GM19467 (cell line): ENCODE results near the gene SLC8A2.

ENCODE experiments used
- ATAC-seq: cut with Tn5 transposase; IDR thresholded peaks from one replicate; pipeline ENCODE4 v1.9.1; 2021; ENCODE audit warnings: mild to moderate bottlenecking, moderate library complexity; ENCODE audit not compliant: unreplicated experiment

The SLC8A2 gene

GRCh38 chr19:47503130-47503825, 31.6 kb upstream of the SLC8A2 start:
- no peak for ATAC-seq

- ATAC-seq = no peak
These were observed 28.5 kb upstream of the SLC8A2 start for GRCh38 chr19:47499863-47500830.

- ATAC-seq = no peak
These were observed 27.7 kb upstream of the SLC8A2 start for GRCh38 chr19:47499371-47499770.

- ATAC-seq = no peak
These were observed 26.9 kb upstream of the SLC8A2 start for GRCh38 chr19:47498561-47498960.

- ATAC-seq = no peak
These were observed 26.3 kb upstream of the SLC8A2 start for GRCh38 chr19:47497821-47498520.

GRCh38 chr19:47497050-47497766, 25.5 kb upstream of the SLC8A2 start:
- ATAC-seq = no peak

GRCh38 chr19:47495478-47496372, 24.0 kb upstream of the SLC8A2 start:
- no peak for ATAC-seq

GRCh38 chr19:47494729-47495128, 23.0 kb upstream of the SLC8A2 start:
- no peak for ATAC-seq

GRCh38 chr19:47494211-47494547, 22.5 kb upstream of the SLC8A2 start:
- ATAC-seq = no peak

- no peak for ATAC-seq
These were observed 21.9 kb upstream of the SLC8A2 start for GRCh38 chr19:47493378-47494210.

GRCh38 chr19:47492571-47493377, 21.1 kb upstream of the SLC8A2 start:
- no peak for ATAC-seq

- ATAC-seq = no peak
These were observed 20.4 kb upstream of the SLC8A2 start for GRCh38 chr19:47492137-47492533.

- no peak for ATAC-seq
These were observed 19.9 kb upstream of the SLC8A2 start for GRCh38 chr19:47491358-47492136.

GRCh38 chr19:47490847-47491246, 19.2 kb upstream of the SLC8A2 start:
- ATAC-seq = no peak

GRCh38 chr19:47490031-47490430, 18.3 kb upstream of the SLC8A2 start:
- ATAC-seq = no peak

- ATAC-seq = no peak
These were observed 17.6 kb upstream of the SLC8A2 start for GRCh38 chr19:47489072-47489914.
